ENCODE data around the gene TTLL5. TPM values are rescaled to one million over a fixed set of nuclear protein-coding genes. Genes with fewer than 3 reads are reported as not detected.
A peak's percentile ranks its signal among the peaks of the same experiment; 100 is the strongest.

TTLL5 gene
- polyA plus RNA-seq, 1 experiment: 24.1 TPM

DNA sequence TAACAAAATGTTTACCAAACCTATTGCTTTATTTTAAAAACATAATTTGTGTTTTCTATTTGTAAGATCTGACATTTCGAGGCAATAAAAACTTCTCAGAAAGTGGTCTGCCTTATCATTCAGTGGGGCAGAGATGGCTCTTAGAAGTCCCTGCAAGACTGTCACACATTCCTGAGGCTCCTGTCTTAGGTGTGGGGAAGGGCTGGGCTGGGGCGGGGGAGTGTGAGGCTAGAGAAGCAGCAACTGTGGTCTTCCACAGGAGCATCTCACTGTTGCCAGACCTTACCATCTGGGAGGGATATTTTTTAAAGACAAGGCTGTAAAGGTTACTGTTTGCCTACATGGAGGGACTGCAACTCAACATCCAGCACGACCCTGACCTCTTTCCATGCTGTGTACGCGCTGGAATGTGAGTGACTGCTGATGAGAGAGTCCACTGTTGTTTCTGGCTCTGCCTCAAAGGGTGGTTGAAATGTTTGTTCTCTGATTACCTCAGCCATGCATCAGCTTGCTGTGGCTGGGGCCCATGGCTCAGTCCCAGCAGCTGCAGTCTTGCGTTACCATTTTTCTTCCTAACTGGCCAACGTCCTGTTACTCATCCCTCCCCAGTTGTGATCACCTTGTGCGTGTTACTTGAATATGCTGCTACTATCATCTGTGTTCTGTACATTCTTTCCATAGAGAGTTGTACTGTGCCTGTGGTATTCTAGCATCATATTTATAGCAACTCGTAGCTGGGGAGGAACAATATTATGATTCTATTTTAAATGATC lies 12.8 kb upstream of the TTLL5 start:
- peak overlapping the region; percentile 84 for H3K27ac ChIP-seq (ENCODE audit: low read depth, low read length)
- CTCF ChIA-PET: interaction anchor here (0.8 to 11.2 kb wide), 2 partner anchors 71 to 87 kb away, joined by 6 to 411 read pairs; partner anchors contain the start of gene FLVCR2

DNA sequence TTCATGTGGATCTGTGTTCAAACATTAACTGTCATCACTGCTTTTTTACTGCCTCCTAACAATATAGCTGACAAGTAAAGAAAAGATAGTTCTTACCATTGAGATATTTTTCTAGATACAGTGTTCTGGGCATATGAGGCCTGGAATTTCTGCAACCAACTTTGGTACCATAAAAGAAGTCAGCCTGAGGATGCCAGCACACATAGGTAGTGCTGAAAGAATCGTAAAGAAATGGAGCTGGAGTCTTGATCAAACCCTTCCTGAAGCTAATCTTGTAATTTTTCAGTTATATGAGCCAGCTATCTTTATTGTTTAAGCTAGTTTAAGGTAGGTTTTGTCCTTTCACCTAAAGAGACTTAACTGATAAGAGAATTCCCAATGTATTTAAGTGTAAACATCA lies 11.7 kb upstream of the TTLL5 start:
- POLR2A ChIA-PET: no interaction called here
- peak overlapping the region; percentile 84 for H3K27ac ChIP-seq (ENCODE audit: low read depth, low read length)
- H3K9me3 ChIP-seq (ENCODE audit: control insufficient read depth, insufficient read depth, low read length): no peaks in the 10 kb centered on the region
- no peak overlapping the region for H3K4me3 ChIP-seq (ENCODE audit: low read depth, low read length)
- no peaks in the 10 kb centered on the region for H3K27me3 ChIP-seq (ENCODE audit: control insufficient read depth, insufficient read depth, low read length)
- no peak for TF ChIP-seq CTCF (IDR thresholded peaks at IDR 0.05; ENCODE audit: low read depth, low read length)
- no peak for DNase-seq (ENCODE audit: low read depth, low spot score)
- CTCF ChIA-PET: interaction anchor here (0.7 to 11.2 kb wide), 5 partner anchors 11 to 738 kb away, joined by 3 to 411 read pairs (median 3); partner anchors contain the start of genes ERG28, FLVCR2 and TTLL5

More for the DNA sequence above, 12.8 kb upstream of the TTLL5 start:
- POLR2A ChIA-PET: interaction anchor here (1.2 kb wide), 1 partner anchor 71 kb away, joined by 3 read pairs; no protein-coding TSS in a partner anchor
- DNase-seq (ENCODE audit: low read depth, low spot score): peak; percentile 94
- no peaks in the 10 kb centered on the region for H3K9me3 ChIP-seq (ENCODE audit: control insufficient read depth, insufficient read depth, low read length)
- no peaks in the 10 kb centered on the region for H3K27me3 ChIP-seq (ENCODE audit: control insufficient read depth, insufficient read depth, low read length)
- no peak for TF ChIP-seq CTCF (IDR thresholded peaks at IDR 0.05; ENCODE audit: low read depth, low read length)
- H3K4me3 ChIP-seq (ENCODE audit: low read depth, low read length): no peak overlapping the region

- no peaks in the 10 kb centered on the region for H3K27me3 ChIP-seq (ENCODE audit: control insufficient read depth, insufficient read depth, low read length)
- no peaks in the 10 kb centered on the region for H3K9me3 ChIP-seq (ENCODE audit: control insufficient read depth, insufficient read depth, low read length)
- no peak overlapping the region for H3K4me3 ChIP-seq (ENCODE audit: low read depth, low read length)
- CTCF ChIA-PET: interaction anchor here (0.8 to 11.2 kb wide), 3 partner anchors 11 to 738 kb away, joined by 3 to 411 read pairs (median 3); partner anchors contain the start of genes ERG28, FLVCR2 and TTLL5
- no peak for DNase-seq (ENCODE audit: low read depth, low spot score)
- TF ChIP-seq CTCF (IDR thresholded peaks at IDR 0.05; ENCODE audit: low read depth, low read length): no peak
- POLR2A ChIA-PET: no interaction called here
- H3K27ac ChIP-seq (ENCODE audit: low read depth, low read length): no peak overlapping the region
These were observed 11.3 kb upstream of the TTLL5 start for GRCh38 chr14:75649773-75650172.

DNA sequence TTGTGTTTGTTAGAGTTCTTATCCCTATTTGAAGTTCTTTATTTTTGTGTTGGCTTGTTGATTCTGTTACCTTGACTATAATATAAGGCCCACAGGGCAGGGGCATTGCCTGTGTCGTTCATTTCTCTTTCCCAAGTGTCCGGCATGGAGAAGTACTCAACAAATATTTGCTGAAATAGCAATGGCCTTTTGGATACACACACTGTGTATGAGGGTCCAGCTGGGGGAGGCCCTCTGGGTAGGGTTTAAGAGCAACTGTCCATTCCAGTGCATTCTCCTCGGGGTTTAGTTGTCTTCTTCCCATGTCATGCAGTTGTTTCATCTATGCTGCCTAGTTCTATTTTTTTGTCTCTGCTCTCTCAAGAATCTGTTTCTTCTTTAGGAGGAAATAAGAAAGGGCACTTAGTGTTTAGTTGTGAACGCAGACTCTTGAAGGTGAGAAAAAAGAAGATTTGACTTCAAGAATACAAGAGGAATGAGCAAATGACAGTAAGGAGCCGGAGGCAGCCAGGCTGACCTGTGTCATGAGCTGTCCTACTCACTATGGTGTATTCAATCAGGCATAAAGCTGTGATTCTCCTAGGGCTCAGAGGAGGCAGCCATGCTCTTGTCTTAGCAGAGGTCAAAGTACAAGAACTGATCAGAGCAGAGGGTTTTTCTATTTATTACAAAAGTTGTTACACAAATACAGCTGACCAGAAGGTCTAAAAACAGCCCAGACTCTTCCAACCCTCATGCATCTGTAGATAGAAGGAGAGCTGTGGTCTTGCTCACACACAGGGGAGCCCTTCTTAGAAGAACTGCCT lies 10.6 kb upstream of the TTLL5 start:
- no peaks in the 10 kb centered on the region for H3K9me3 ChIP-seq (ENCODE audit: control insufficient read depth, insufficient read depth, low read length)
- H3K27ac ChIP-seq (ENCODE audit: low read depth, low read length): no peak overlapping the region
- H3K27me3 ChIP-seq (ENCODE audit: control insufficient read depth, insufficient read depth, low read length): no peaks in the 10 kb centered on the region
- no peak for DNase-seq (ENCODE audit: low read depth, low spot score)
- no peak for TF ChIP-seq CTCF (IDR thresholded peaks at IDR 0.05; ENCODE audit: low read depth, low read length)
- ChIA-PET POLR2A (no interaction called here), CTCF (interaction anchor here (11.2 kb wide), 1 partner anchor 73 kb away, joined by 411 read pairs; the partner anchor contains the start of gene FLVCR2)
- no peak overlapping the region for H3K4me3 ChIP-seq (ENCODE audit: low read depth, low read length)
